ENCODE data around the gene HMGCR. TPM values are rescaled to one million over a fixed set of nuclear protein-coding genes. Genes with fewer than 3 reads are reported as not detected.

Gene HMGCR
- total RNA-seq, 4 donors from 2014 or later: 3.2 to 21.1 (median 5.5) TPM

GRCh38 chr5:75335486-75335885, 1.5 kb upstream of the HMGCR start:
- Histone ChIP-seq H3K27ac (no peak overlapping the region), H3K4me3 (no peak overlapping the region), H3K9me3 (no peaks in the 10 kb centered on the region), H3K36me3 (no peaks in the 10 kb centered on the region), H3K27me3 (no peaks in the 10 kb centered on the region), H3K4me1 (peaks cover 9 to 15% of the 10 kb centered on the region in 2 donors)
- intact Hi-C loops (cut with DNase I; ENCODE audit: low total_unique reads): loop anchor here (5.0 to 10.0 kb wide), 2 partner anchors 349 to 648 kb away; partner anchors contain the start of gene HEXB
- ATAC-seq (no peak), DNase-seq (no peak)
- in situ Hi-C loops (cut with MboI; ENCODE audit: low sequenced_read_pairs in 4 of 4): loop anchor here in 3 of 4 donors (25.0 kb wide), 2 partner anchors 177 to 352 kb away; partner anchors contain the start of genes CERT1 (in 2 of the 3) and POLK (in 2 of the 3)
- TF ChIP-seq CTCF (IDR thresholded peaks at IDR 0.05 in 4 of 5, conservative IDR thresholded peaks at IDR 0.05 in 1 of 5): no peak
- no peak for TF ChIP-seq POLR2A (IDR thresholded peaks at IDR 0.05)

- H3K4me3 ChIP-seq: peak overlapping the region; percentile 88 to 97 (median 91)
- in situ Hi-C loops (cut with MboI; ENCODE audit: low sequenced_read_pairs in 4 of 4) (loop anchor here in 3 of 4 donors (25.0 kb wide), 2 partner anchors 176 to 351 kb away; partner anchors contain the start of genes CERT1 (in 2 of the 3) and POLK (in 2 of the 3)), intact Hi-C loops (cut with DNase I; ENCODE audit: low total_unique reads) (loop anchor here (1.0 to 10.0 kb wide), 5 partner anchors 99 to 649 kb away; partner anchors contain the start of genes ANKRD31, GFM2, HEXB and NSA2)
- H3K27me3 ChIP-seq: no peaks in the 10 kb centered on the region
- H3K9me3 ChIP-seq: no peaks in the 10 kb centered on the region
- H3K4me1 ChIP-seq: peaks cover 9 to 15% of the 10 kb centered on the region in 2 donors
- H3K27ac ChIP-seq: peak overlapping the region; percentile 79 to 92 (median 88)
- DNase-seq (peak; percentile 4 to 21), ATAC-seq (peak; percentile 35 to 45)
- TF ChIP-seq CTCF (IDR thresholded peaks at IDR 0.05 in 4 of 5, conservative IDR thresholded peaks at IDR 0.05 in 1 of 5): peak in 4 of 5 experiments; percentile 20 to 51 (median 35)
- TF ChIP-seq POLR2A (IDR thresholded peaks at IDR 0.05): no peak
- no peaks in the 10 kb centered on the region for H3K36me3 ChIP-seq
These were observed 937 bp upstream of the HMGCR start for GRCh38 chr5:75335952-75336614.

GRCh38 chr5:75337366-75338021, 474 bp downstream of the HMGCR start:
- TF ChIP-seq POLR2A (IDR thresholded peaks at IDR 0.05) (no peak), CTCF (IDR thresholded peaks at IDR 0.05 in 4 of 5, conservative IDR thresholded peaks at IDR 0.05 in 1 of 5) (no peak)
- peaks cover 9 to 15% of the 10 kb centered on the region in 2 donors for H3K4me1 ChIP-seq
- peak; percentile 17 to 22 for ATAC-seq
- no peaks in the 10 kb centered on the region for H3K27me3 ChIP-seq
- DNase-seq: peak in 1 of 2 donors; percentile 12
- in situ Hi-C loops (cut with MboI; ENCODE audit: low sequenced_read_pairs in 4 of 4): loop anchor here in 3 of 4 donors (25.0 kb wide), 2 partner anchors 175 to 350 kb away; partner anchors contain the start of genes CERT1 (in 2 of the 3) and POLK (in 2 of the 3)
- peak overlapping the region; percentile 88 to 97 (median 91) for H3K4me3 ChIP-seq
- no peaks in the 10 kb centered on the region for H3K36me3 ChIP-seq
- intact Hi-C loops (cut with DNase I; ENCODE audit: low total_unique reads): loop anchor here (1.0 to 10.0 kb wide), 4 partner anchors 101 to 650 kb away; partner anchors contain the start of genes ANKRD31, CERT1, HEXB and POLK
- H3K9me3 ChIP-seq: no peaks in the 10 kb centered on the region
- H3K27ac ChIP-seq: peak overlapping the region; percentile 87 to 92 (median 90)

GRCh38 chr5:75338408-75338807, 1.4 kb downstream of the HMGCR start:
- ATAC-seq (no peak), DNase-seq (no peak)
- Histone ChIP-seq H3K9me3 (no peaks in the 10 kb centered on the region), H3K27me3 (no peaks in the 10 kb centered on the region), H3K4me1 (peaks cover 9 to 15% of the 10 kb centered on the region in 2 donors), H3K4me3 (peak overlapping the region in 3 of 4 donors; percentile 88 to 93 (median 89)), H3K27ac (no peak overlapping the region), H3K36me3 (peaks cover 0 to 9% of the 10 kb centered on the region in 2 donors)
- in situ Hi-C loops (cut with MboI; ENCODE audit: low sequenced_read_pairs in 4 of 4) (loop anchor here in 3 of 4 donors (25.0 kb wide), 2 partner anchors 174 to 349 kb away; partner anchors contain the start of genes CERT1 (in 2 of the 3) and POLK (in 2 of the 3)), intact Hi-C loops (cut with DNase I; ENCODE audit: low total_unique reads) (loop anchor here (5.0 to 10.0 kb wide), 2 partner anchors 346 to 651 kb away; partner anchors contain the start of gene HEXB)
- TF ChIP-seq CTCF (IDR thresholded peaks at IDR 0.05 in 4 of 5, conservative IDR thresholded peaks at IDR 0.05 in 1 of 5): no peak
- TF ChIP-seq POLR2A (IDR thresholded peaks at IDR 0.05): no peak

Measured in gastrocnemius medialis (tissue), 4 donors.